IPS-18c (cell line): ENCODE measurements around the gene FOXL2NB.

Source experiments
- H3K4me3 ChIP-seq: 2 replicates; pipeline ENCODE4 v1.7.0; 2013; ENCODE audit warnings: low read depth, mild to moderate bottlenecking, low read length, moderate library complexity; ENCODE audit not compliant: insufficient read depth
- H3K9me3 ChIP-seq: one replicate; pipeline ENCODE4 v1.6.1; 2013; ENCODE audit warnings: mild to moderate bottlenecking, low read length, moderate library complexity; ENCODE audit not compliant: control insufficient read depth, insufficient read depth

Gene FOXL2NB

GRCh38 chr3:138962854-138963560 is 16.0 kb downstream of the FOXL2NB start:
- no peak overlapping the region for H3K4me3 ChIP-seq
- peaks cover 4% of the 10 kb centered on the region for H3K9me3 ChIP-seq

GRCh38 chr3:138964264-138964663 is 17.2 kb downstream of the FOXL2NB start:
- no peak overlapping the region for H3K4me3 ChIP-seq
- H3K9me3 ChIP-seq: peaks cover 4% of the 10 kb centered on the region

- Histone ChIP-seq H3K9me3 (peaks cover 4% of the 10 kb centered on the region), H3K4me3 (no peak overlapping the region)
These were observed 17.9 kb downstream of the FOXL2NB start for GRCh38 chr3:138964923-138965322.

GRCh38 chr3:138971766-138972320 is 24.8 kb downstream of the FOXL2NB start:
- Histone ChIP-seq H3K4me3 (no peak overlapping the region), H3K9me3 (no peaks in the 10 kb centered on the region)

GRCh38 chr3:138972941-138973340 is 25.9 kb downstream of the FOXL2NB start:
- H3K9me3 ChIP-seq: no peaks in the 10 kb centered on the region
- H3K4me3 ChIP-seq: no peak overlapping the region

GRCh38 chr3:138974462-138974861 is 27.4 kb downstream of the FOXL2NB start:
- Histone ChIP-seq H3K4me3 (no peak overlapping the region), H3K9me3 (no peaks in the 10 kb centered on the region)

- Histone ChIP-seq H3K9me3 (no peaks in the 10 kb centered on the region), H3K4me3 (no peak overlapping the region)
These were observed 28.3 kb downstream of the FOXL2NB start for GRCh38 chr3:138975351-138975750.

GRCh38 chr3:138976047-138976446 is 29.0 kb downstream of the FOXL2NB start:
- H3K4me3 ChIP-seq: no peak overlapping the region
- no peaks in the 10 kb centered on the region for H3K9me3 ChIP-seq

- H3K4me3 ChIP-seq: no peak overlapping the region
- no peaks in the 10 kb centered on the region for H3K9me3 ChIP-seq
These were observed 37.8 kb downstream of the FOXL2NB start for GRCh38 chr3:138984816-138985215.

- Histone ChIP-seq H3K9me3 (no peaks in the 10 kb centered on the region), H3K4me3 (no peak overlapping the region)
These were observed 38.9 kb downstream of the FOXL2NB start for GRCh38 chr3:138985932-138986331.

GRCh38 chr3:138987181-138987580 is 40.2 kb downstream of the FOXL2NB start:
- Histone ChIP-seq H3K9me3 (no peaks in the 10 kb centered on the region), H3K4me3 (no peak overlapping the region)

GRCh38 chr3:138995706-138996105 is 48.7 kb downstream of the FOXL2NB start:
- no peak overlapping the region for H3K4me3 ChIP-seq
- H3K9me3 ChIP-seq: no peaks in the 10 kb centered on the region
